SK-N-SH (cell line): ENCODE results near the gene PCNX4. TPM values are rescaled to one million over a fixed set of nuclear protein-coding genes. Genes with fewer than 3 reads are reported as not detected.
A peak's percentile ranks its signal among the peaks of the same experiment; 100 is the strongest.

Source experiments
- CTCF ChIA-PET: fragments of 300-600, 350-600 bp; formaldehyde crosslinking; extraction: SDS; loops from one replicate; lab custom pipeline; 2021; lab: Yijun Ruan, JAX
- POLR2A ChIA-PET: fragments of 350-600 bp; sonication (Branson Sonifier 250); formaldehyde crosslinking; extraction: SDS; loops from one replicate; lab custom pipeline; 2020; ENCODE audit warnings: antibody characterized with exemption, inconsistent platforms; lab: Yijun Ruan, JAX
- DNase-seq: peaks from one replicate; pipeline ENCODE4 v3.0.0; 2012
- H2AFZ ChIP-seq: fragments of 200-600 bp; sonication (generic); 2 replicates; pipeline ENCODE4 v1.8.1; 2016; ENCODE audit warnings: antibody characterized with exemption, mild to moderate bottlenecking, low read depth
- H3F3A ChIP-seq: fragments of 200-600 bp; sonication (generic); replicated peaks from 2 replicates; pipeline ENCODE3; 2016; ENCODE audit warnings: antibody characterized with exemption, mild to moderate bottlenecking; ENCODE audit not compliant: insufficient read depth
- H3K27ac ChIP-seq, 2 experiments: fragments of 200-500 bp in 1 of 2; fragments of 200-600 bp in 1 of 2; sonication (Bioruptor generic) in 1 of 2; sonication (generic), shearing (Covaris generic) in 1 of 2; 2 replicates each; pipeline versions ENCODE4 v1.5.1 to v1.6.1; 2014 to 2016; ENCODE audit warnings: low read depth in 2 of 2, inconsistent platforms in 1 of 2, low read length in 1 of 2, mild to moderate bottlenecking in 1 of 2, mixed read lengths in 1 of 2
- H3K27me3 ChIP-seq: fragments of 200-600 bp; sonication (generic), shearing (Covaris generic); 2 replicates; pipeline ENCODE4 v1.6.1; 2016; ENCODE audit warnings: mixed run types; ENCODE audit not compliant: insufficient read depth
- H3K36me3 ChIP-seq, 2 experiments: fragments of 200-500 bp in 1 of 2; fragments of 200-600 bp in 1 of 2; sonication (Bioruptor generic) in 1 of 2; sonication (generic) in 1 of 2; replicated peaks in 1 of 2; 2 replicates each; pipeline versions ENCODE3 to v1.5.1; 2014 to 2016; ENCODE audit warnings: low read length in 1 of 2, mild to moderate bottlenecking in 1 of 2; ENCODE audit not compliant: insufficient read depth in 2 of 2, control insufficient read depth in 1 of 2
- H3K4me1 ChIP-seq, 2 experiments: fragments of 200-500 bp in 1 of 2; fragments of 200-600 bp in 1 of 2; sonication (Bioruptor generic) in 1 of 2; sonication (generic), shearing (Covaris generic) in 1 of 2; 2 replicates each; pipeline versions ENCODE4 v1.5.1 to v1.6.1; 2014 to 2016; ENCODE audit warnings: low read depth in 1 of 2, low read length in 1 of 2, mixed run types in 1 of 2; ENCODE audit not compliant: insufficient read depth in 2 of 2, control insufficient read depth in 1 of 2
- H3K4me2 ChIP-seq: fragments of 200-600 bp; sonication (generic), shearing (Covaris generic); 2 replicates; pipeline ENCODE4 v1.6.1; 2017; ENCODE audit warnings: mixed run types
- H3K4me3 ChIP-seq, 2 experiments: fragments of 200-500 bp in 1 of 2; fragments of 200-600 bp in 1 of 2; sonication (Bioruptor generic) in 1 of 2; sonication (generic), shearing (Covaris generic) in 1 of 2; 2 replicates each; pipeline versions ENCODE4 v1.5.1 to v1.8.1; 2014 to 2016; ENCODE audit warnings: low read depth in 2 of 2, inconsistent platforms in 1 of 2, low read length in 1 of 2, mild to moderate bottlenecking in 1 of 2, mixed read lengths in 1 of 2, moderate library complexity in 1 of 2
- H3K79me2 ChIP-seq: fragments of 200-600 bp; sonication (generic); 2 replicates; pipeline ENCODE4 v1.8.1; 2017; ENCODE audit warnings: mild to moderate bottlenecking; ENCODE audit not compliant: insufficient read depth
- H3K9ac ChIP-seq: fragments of 200-600 bp; sonication (generic); 2 replicates; pipeline ENCODE4 v1.6.1; 2017; ENCODE audit warnings: mixed run types
- H3K9me2 ChIP-seq: fragments of 200-600 bp; sonication (generic); 2 replicates; pipeline ENCODE4 v1.6.1; 2017; ENCODE audit warnings: mixed run types
- H3K9me3 ChIP-seq: fragments of 200-600 bp; sonication (generic); 2 replicates; pipeline ENCODE4 v1.6.1; 2017; ENCODE audit warnings: mixed run types, mild to moderate bottlenecking, moderate library complexity
- H4K20me1 ChIP-seq: fragments of 200-600 bp; sonication (generic); 2 replicates; pipeline ENCODE4 v1.6.1; 2017; ENCODE audit warnings: mild to moderate bottlenecking, mixed run types; ENCODE audit not compliant: insufficient read depth
- CHD2 ChIP-seq: fragments of 150-350 bp; IDR thresholded peaks from 2 replicates; pipeline ENCODE4 v1.6.1; 2018; ENCODE audit warnings: low read length; ENCODE audit not compliant: partially characterized antibody
- EP300 ChIP-seq, 2 experiments: IDR thresholded peaks; 2 replicates each; pipeline versions ENCODE4 v1.4.0 to v1.6.1; 2012; ENCODE audit warnings: borderline replicate concordance in 1 of 2, low read depth in 1 of 2, low read length in 1 of 2
- FOSL2 ChIP-seq: IDR thresholded peaks from 2 replicates; pipeline ENCODE4 v1.4.0; 2012; ENCODE audit warnings: low read depth, mild to moderate bottlenecking, moderate library complexity, borderline replicate concordance
- FOXJ3 ChIP-seq: sonication (generic); formaldehyde crosslinking; IDR thresholded peaks from 2 replicates; pipeline ENCODE4 v1.5.1; 2020; ENCODE audit warnings: mild to moderate bottlenecking, missing genetic modification reagents
- GABPA ChIP-seq: IDR thresholded peaks from 2 replicates; pipeline ENCODE4 v1.4.0; 2012; ENCODE audit warnings: low read depth, mild to moderate bottlenecking
- JUND ChIP-seq: IDR thresholded peaks from 2 replicates; pipeline ENCODE4 v1.4.0; 2012
- MEF2A ChIP-seq: IDR thresholded peaks from 2 replicates; pipeline ENCODE4 v1.4.0; 2012; ENCODE audit warnings: low read depth, borderline replicate concordance
- NRF1 ChIP-seq: IDR thresholded peaks from 2 replicates; pipeline ENCODE4 v1.6.1; 2012; ENCODE audit warnings: low read depth, mild to moderate bottlenecking, low read length
- RAD21 ChIP-seq: IDR thresholded peaks from 2 replicates; pipeline ENCODE4 v1.6.1; 2012; ENCODE audit warnings: mild to moderate bottlenecking, low read length
- RXRA ChIP-seq: IDR thresholded peaks from 2 replicates; pipeline ENCODE4 v1.4.0; 2012; ENCODE audit warnings: low read depth, mild to moderate bottlenecking, borderline replicate concordance
- SIN3A ChIP-seq: IDR thresholded peaks from 2 replicates; pipeline ENCODE4 v1.6.1; 2012; ENCODE audit warnings: low read depth, mild to moderate bottlenecking, low read length, moderate library complexity, borderline replicate concordance
- SMC3 ChIP-seq: IDR thresholded peaks from 2 replicates; pipeline ENCODE4 v1.6.1; 2012; ENCODE audit warnings: low read depth, low read length, improper control_type of control experiment
- TAF1 ChIP-seq: IDR thresholded peaks from 2 replicates; pipeline ENCODE4 v1.6.1; 2012; ENCODE audit warnings: low read depth, mild to moderate bottlenecking, low read length, moderate library complexity, borderline replicate concordance
- TCF12 ChIP-seq: IDR thresholded peaks from 2 replicates; pipeline ENCODE4 v1.4.0; 2012
- TEAD4 ChIP-seq: IDR thresholded peaks from 2 replicates; pipeline ENCODE4 v1.4.0; 2012; ENCODE audit warnings: mild to moderate bottlenecking, borderline replicate concordance; ENCODE audit not compliant: insufficient read depth
- WGBS: methylation state at CpG from one replicate; pipeline ENCODE4 v1.1.6; 2017; ENCODE audit warnings: low lambda C conversion rate; 5-methylcytosine and 5-hydroxymethylcytosine counted together
- polyA plus RNA-seq, 3 experiments: library from polyadenylated mRNA; depleted of rRNA; stranded (reverse); fragments of >200 nt; gene quantifications; 2 replicates each; pipeline ENCODE4 v1.2.3, GENCODE V29; 2012
- TF ChIP-seq, protein P1 (sequence below): IDR thresholded peaks from 2 replicates; pipeline ENCODE4 v1.4.0; 2012; ENCODE audit warnings: low read depth, borderline replicate concordance
- TF ChIP-seq, protein P2 (sequence below): fragments of 200-600 bp; sonication (generic); IDR thresholded peaks from 2 replicates; pipeline ENCODE4 v1.6.1; 2017; ENCODE audit warnings: antibody characterized with exemption, mild to moderate bottlenecking, moderate library complexity
- TF ChIP-seq, protein P3 (sequence below): fragments of 150-350 bp; IDR thresholded peaks from 2 replicates; pipeline ENCODE4 v1.6.1; 2016; ENCODE audit warnings: mild to moderate bottlenecking, low read depth, low read length
- TF ChIP-seq, protein P4 (sequence below): IDR thresholded peaks from 2 replicates; pipeline ENCODE4 v1.4.0; 2012; ENCODE audit warnings: low read depth, borderline replicate concordance
- TF ChIP-seq, protein P5 (sequence below): IDR thresholded peaks from 2 replicates; pipeline ENCODE4; 2012

Gene PCNX4
- polyA plus RNA-seq, 1 of the 3 experiments (the other 2 are of a cell fraction) = 21.1 TPM

GRCh38 chr14:60164712-60165546 lies 73.2 kb downstream of the PCNX4 start, which contains the start of gene DHRS7 (continued):
- no peak for TF ChIP-seq MEF2A
- TF ChIP-seq GABPA = no peak
- peak; percentile 73; the same call in 1 of the 2 replicates for TF ChIP-seq TAF1
- no peak for TF ChIP-seq FOXJ3
- TF ChIP-seq, protein P1, sequence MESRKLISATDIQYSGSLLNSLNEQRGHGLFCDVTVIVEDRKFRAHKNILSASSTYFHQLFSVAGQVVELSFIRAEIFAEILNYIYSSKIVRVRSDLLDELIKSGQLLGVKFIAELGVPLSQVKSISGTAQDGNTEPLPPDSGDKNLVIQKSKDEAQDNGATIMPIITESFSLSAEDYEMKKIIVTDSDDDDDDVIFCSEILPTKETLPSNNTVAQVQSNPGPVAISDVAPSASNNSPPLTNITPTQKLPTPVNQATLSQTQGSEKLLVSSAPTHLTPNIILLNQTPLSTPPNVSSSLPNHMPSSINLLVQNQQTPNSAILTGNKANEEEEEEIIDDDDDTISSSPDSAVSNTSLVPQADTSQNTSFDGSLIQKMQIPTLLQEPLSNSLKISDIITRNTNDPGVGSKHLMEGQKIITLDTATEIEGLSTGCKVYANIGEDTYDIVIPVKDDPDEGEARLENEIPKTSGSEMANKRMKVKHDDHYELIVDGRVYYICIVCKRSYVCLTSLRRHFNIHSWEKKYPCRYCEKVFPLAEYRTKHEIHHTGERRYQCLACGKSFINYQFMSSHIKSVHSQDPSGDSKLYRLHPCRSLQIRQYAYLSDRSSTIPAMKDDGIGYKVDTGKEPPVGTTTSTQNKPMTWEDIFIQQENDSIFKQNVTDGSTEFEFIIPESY = no peak
- TF ChIP-seq FOSL2 = no peak
- no peak for TF ChIP-seq SMC3
- no peak for TF ChIP-seq EP300 (IDR thresholded peaks at IDR 0.05; ENCODE audit: borderline replicate concordance in 1 of 2, low read depth in 1 of 2, low read length in 1 of 2)
- TF ChIP-seq NRF1 = peak; percentile 45
- TF ChIP-seq TCF12 = no peak
- no peak for TF ChIP-seq JUND
- TF ChIP-seq, protein P2, sequence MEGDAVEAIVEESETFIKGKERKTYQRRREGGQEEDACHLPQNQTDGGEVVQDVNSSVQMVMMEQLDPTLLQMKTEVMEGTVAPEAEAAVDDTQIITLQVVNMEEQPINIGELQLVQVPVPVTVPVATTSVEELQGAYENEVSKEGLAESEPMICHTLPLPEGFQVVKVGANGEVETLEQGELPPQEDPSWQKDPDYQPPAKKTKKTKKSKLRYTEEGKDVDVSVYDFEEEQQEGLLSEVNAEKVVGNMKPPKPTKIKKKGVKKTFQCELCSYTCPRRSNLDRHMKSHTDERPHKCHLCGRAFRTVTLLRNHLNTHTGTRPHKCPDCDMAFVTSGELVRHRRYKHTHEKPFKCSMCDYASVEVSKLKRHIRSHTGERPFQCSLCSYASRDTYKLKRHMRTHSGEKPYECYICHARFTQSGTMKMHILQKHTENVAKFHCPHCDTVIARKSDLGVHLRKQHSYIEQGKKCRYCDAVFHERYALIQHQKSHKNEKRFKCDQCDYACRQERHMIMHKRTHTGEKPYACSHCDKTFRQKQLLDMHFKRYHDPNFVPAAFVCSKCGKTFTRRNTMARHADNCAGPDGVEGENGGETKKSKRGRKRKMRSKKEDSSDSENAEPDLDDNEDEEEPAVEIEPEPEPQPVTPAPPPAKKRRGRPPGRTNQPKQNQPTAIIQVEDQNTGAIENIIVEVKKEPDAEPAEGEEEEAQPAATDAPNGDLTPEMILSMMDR = peak; percentile 28; the same call in 1 of the 2 replicates
- TF ChIP-seq, protein P3, sequence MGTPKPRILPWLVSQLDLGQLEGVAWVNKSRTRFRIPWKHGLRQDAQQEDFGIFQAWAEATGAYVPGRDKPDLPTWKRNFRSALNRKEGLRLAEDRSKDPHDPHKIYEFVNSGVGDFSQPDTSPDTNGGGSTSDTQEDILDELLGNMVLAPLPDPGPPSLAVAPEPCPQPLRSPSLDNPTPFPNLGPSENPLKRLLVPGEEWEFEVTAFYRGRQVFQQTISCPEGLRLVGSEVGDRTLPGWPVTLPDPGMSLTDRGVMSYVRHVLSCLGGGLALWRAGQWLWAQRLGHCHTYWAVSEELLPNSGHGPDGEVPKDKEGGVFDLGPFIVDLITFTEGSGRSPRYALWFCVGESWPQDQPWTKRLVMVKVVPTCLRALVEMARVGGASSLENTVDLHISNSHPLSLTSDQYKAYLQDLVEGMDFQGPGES = no peak

DNA sequence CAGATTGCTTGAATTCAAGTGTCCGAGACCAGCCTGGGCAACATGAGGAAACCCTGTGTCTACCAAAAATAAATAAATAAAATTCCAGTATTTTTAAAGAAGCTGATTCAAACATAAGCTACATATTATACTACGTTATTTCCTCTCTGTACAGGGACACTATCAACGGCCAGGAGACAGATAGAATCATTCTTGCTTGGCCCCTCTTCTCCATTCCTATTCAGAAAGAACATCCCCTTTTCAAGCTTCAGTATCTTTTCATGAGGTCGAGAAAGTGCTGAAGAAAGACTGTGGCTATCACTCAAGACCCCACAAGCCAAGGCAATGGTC lies 73.8 kb downstream of the PCNX4 start:
- peaks cover 7% of the 10 kb centered on the region for H3F3A ChIP-seq
- no peak for DNase-seq
- TF ChIP-seq, protein P3 = no peak
- no peak for TF ChIP-seq CHD2
- TF ChIP-seq, protein P4, sequence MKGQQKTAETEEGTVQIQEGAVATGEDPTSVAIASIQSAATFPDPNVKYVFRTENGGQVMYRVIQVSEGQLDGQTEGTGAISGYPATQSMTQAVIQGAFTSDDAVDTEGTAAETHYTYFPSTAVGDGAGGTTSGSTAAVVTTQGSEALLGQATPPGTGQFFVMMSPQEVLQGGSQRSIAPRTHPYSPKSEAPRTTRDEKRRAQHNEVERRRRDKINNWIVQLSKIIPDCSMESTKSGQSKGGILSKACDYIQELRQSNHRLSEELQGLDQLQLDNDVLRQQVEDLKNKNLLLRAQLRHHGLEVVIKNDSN = no peak
- TF ChIP-seq MEF2A = no peak
- TF ChIP-seq TEAD4 = no peak
- TF ChIP-seq, protein P5, sequence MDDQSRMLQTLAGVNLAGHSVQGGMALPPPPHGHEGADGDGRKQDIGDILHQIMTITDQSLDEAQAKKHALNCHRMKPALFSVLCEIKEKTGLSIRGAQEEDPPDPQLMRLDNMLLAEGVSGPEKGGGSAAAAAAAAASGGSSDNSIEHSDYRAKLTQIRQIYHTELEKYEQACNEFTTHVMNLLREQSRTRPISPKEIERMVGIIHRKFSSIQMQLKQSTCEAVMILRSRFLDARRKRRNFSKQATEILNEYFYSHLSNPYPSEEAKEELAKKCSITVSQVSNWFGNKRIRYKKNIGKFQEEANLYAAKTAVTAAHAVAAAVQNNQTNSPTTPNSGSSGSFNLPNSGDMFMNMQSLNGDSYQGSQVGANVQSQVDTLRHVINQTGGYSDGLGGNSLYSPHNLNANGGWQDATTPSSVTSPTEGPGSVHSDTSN = no peak
- TF ChIP-seq RAD21 = no peak
- no peak for TF ChIP-seq SIN3A
- TF ChIP-seq RXRA = no peak

More for the DNA sequence above, 73.8 kb downstream of the PCNX4 start:
- H3K4me2 ChIP-seq = peak overlapping the region; percentile 87
- ChIA-PET POLR2A (interaction anchor here (1.0 to 1.5 kb wide), 5 partner anchors 12 to 83 kb away, joined by 3 to 16 read pairs (median 7); partner anchors contain the start of genes PCNX4 and PPM1A), CTCF (interaction anchor here (0.6 to 3.5 kb wide), 8 partner anchors 9 to 290 kb away, joined by 3 to 33 read pairs (median 5); no protein-coding TSS in a partner anchor)
- WGBS = 0% methylated on average over 4 of the region's 4 CpGs
- H4K20me1 ChIP-seq = no peaks in the 10 kb centered on the region
- peak overlapping the region; percentile 78 to 96 for H3K27ac ChIP-seq
- no peaks in the 10 kb centered on the region for H3K9me2 ChIP-seq
- H3K9ac ChIP-seq = peak overlapping the region; percentile 82
- no peaks in the 10 kb centered on the region for H3K27me3 ChIP-seq
- H3K4me1 ChIP-seq = peaks cover 6 to 11% of the 10 kb centered on the region in 2 experiments; a peak in 2 of 4 replicates
- H3K79me2 ChIP-seq = peaks cover 44% of the 10 kb centered on the region
- H3K4me3 ChIP-seq = peak overlapping the region; percentile 79 to 94
- H3K9me3 ChIP-seq = no peaks in the 10 kb centered on the region
- H2AFZ ChIP-seq = peak overlapping the region; percentile 99
- H3K36me3 ChIP-seq = peaks cover under 1 to 7% of the 10 kb centered on the region in 2 experiments
